Measurements from ENCODE around the gene GBP5.

DNA sequence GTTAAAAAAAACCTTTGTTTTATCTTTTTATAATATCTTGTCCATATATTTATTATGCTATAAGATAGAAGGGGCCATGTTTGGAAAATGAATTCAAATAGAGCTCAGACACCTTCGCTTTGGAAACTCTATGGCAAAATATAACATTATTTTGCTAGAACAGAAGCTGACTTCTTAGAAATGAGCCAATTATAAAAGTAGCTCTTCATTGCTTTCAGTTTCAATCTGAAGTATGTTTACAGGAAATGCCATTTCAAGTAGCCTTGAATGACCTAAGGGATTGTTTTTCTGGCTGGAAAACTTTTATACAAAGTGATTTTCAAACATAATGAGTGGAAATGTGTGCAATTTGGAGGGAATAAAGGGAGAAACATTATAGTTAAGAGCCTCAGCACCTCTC is 37.8 kb upstream of the GBP5 start:
- TF ChIP-seq CTCF (IDR thresholded peaks at IDR 0.05) = no peak
- no peak for TF ChIP-seq POLR2AphosphoS5 (IDR thresholded peaks at IDR 0.05)

All from breast epithelium (tissue), 3 donors.